ENCODE data around the gene RXRB.

DNA sequence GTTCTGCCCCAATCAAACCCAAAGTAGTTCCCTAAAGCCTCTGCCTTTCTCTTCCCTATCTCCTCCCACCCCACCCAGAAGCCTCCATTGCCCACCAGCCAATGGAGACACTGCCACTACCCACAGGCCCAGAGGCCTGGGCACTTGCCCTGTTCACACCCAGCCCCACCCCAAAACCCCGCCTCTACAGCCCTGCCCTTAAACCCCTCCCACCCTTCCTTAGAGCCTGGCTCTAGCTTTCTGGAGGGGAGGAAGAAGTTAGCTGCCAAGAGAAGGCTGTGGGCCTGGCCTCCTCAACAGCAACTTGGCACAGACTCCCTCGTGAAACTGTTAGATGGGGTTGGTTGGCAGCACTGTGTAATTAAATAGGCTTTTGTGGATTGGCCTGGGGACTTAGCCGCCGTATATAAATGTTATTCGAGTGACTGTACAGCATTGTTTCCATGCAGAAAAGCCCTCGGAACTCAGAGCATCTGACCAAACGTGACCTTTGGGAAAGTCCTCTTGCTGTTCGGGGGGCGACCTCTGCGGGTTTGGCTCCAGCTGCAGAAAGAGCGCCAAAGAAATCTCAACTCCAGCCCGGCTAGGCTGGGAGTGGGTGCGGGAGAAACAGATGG lies 39.6 kb downstream of the RXRB start:
- TF ChIP-seq CTCF (IDR thresholded peaks at IDR 0.05; ENCODE audit: low read depth, low read length) (no peak), EZH2phosphoT487 (IDR thresholded peaks at IDR 0.05; ENCODE audit: low read depth) (no peak)
